Lower leg skin (tissue), 4 donors: ENCODE data around the gene REG4. TPM values are rescaled to one million over a fixed set of nuclear protein-coding genes. Genes with fewer than 3 reads are reported as not detected.
"Not testable (repeated sequence)": the region's sequence is repeated elsewhere in the genome, so short reads cannot be mapped to it uniquely, and the experiment has no call there.

Experiments
- DNase-seq, 2 donors: peaks; one replicate each; pipeline ENCODE4 v3.0.0-alpha.2; 2019; ENCODE audit warnings: low spot score in 2 of 2
- H3K4me3 ChIP-seq: fragments of 200-600 bp; sonication (generic); 2 replicates; pipeline ENCODE4 v1.5.1; 2017; ENCODE audit warnings: mild to moderate bottlenecking, low read depth; ENCODE audit not compliant: poor library complexity, severe bottlenecking
- CTCF ChIP-seq, 3 donors: fragments of 450-650 bp; IDR thresholded peaks; one replicate each; pipeline ENCODE4 v1.5.1; 2016; ENCODE audit warnings: antibody characterized with exemption in 3 of 3, mild to moderate bottlenecking in 3 of 3, moderate library complexity in 2 of 3
- POLR2A ChIP-seq, 2 donors: fragments of 450-650 bp; IDR thresholded peaks; one replicate each; pipeline ENCODE4 v1.6.1; 2016 to 2017; ENCODE audit warnings: antibody characterized with exemption in 2 of 2, mild to moderate bottlenecking in 1 of 2, moderate library complexity in 1 of 2
- WGBS, 2 donors: methylation state at CpG; one replicate each; pipeline ENCODE4 v1.1.5; 2018; 5-methylcytosine and 5-hydroxymethylcytosine counted together
- intact Hi-C: fragments of 100-400 bp; cut with DNase I; formaldehyde crosslinking; loops from one replicate; pipeline ENCODE4 v1.15.0; 2023; ENCODE audit warnings: low total_unique reads
- total RNA-seq, 4 donors: library from RNA; depleted of rRNA; stranded (reverse); fragments of >200 nt; gene quantifications; one replicate each; pipeline ENCODE4 v1.1.0, GENCODE V29; 2016

Gene REG4
- total RNA-seq, 4 donors from 2014 or later = not detected

DNA sequence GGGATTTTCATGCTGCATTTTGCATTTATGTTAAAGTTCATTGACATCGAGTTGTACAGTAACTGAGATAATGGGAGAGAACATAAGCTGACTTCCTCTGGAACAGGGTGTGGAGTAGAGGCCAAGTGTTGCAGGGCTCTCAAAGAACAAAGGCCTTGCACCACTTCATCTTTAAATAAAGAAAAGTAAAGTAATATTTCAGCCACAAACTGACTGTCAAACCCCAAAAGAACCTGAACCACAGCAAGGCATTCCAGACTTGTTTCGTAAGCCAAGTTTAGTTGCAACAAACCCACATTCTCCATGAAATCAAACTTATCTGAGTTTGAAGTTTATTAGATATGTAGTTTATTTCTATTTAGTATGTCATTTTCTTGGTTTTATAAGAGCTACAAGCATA lies 23.5 kb downstream of the REG4 start:
- TF ChIP-seq POLR2A (IDR thresholded peaks at IDR 0.05) (no peak), CTCF (IDR thresholded peaks at IDR 0.05) (no peak)
- WGBS, 2 donors = 51 to 70% methylated on average over 2 of the region's 2 CpGs
- H3K4me3 ChIP-seq = no peak overlapping the region
- intact Hi-C loops = no loop called here
- no peak for DNase-seq

DNA sequence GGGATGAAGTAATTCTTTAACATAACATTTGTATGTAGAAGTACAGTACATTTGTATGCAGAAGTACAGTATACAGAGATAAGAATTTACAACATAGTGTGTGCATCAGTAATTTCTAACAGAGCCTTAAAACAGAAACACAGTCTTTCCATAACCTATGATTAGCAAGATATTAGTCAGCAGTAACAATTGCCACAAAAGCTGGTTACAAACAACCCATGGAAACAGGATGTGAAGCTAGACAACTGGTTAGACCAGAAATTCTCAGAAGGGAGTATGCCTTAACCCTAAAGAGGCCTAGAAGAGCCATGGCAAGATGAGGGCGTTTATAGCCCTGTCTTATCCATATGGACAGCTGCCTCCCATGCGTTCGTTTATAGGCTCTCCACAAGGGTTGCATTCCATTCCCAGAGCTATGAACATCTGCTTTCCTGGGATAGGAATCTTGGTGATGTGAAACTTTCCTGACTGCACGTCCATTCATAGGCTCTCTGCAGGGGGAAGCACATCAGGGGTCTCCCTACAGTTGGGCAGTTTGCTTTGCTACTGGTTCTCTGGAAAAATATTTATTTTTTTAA lies 24.7 kb downstream of the REG4 start:
- intact Hi-C loops, DNase-seq, H3K4me3 ChIP-seq: not testable (repeated sequence)
- WGBS, 2 donors = 51 to 54% methylated on average over 4 of the region's 4 CpGs

- H3K4me3 ChIP-seq, intact Hi-C loops, DNase-seq: not testable (repeated sequence)
- 59 to 79% methylated on average over 7 of the region's 7 CpGs for WGBS, 2 donors
Observed at GRCh38 chr1:119786046-119786445, 25.2 kb downstream of the REG4 start.

- TF ChIP-seq CTCF (IDR thresholded peaks at IDR 0.05) = no peak
- no peak for TF ChIP-seq POLR2A (IDR thresholded peaks at IDR 0.05)
- DNase-seq = peak; percentile 69 to 96
- intact Hi-C loops = no loop called here
- 44 to 62% methylated on average over 3 of the region's 3 CpGs for WGBS, 2 donors
- no peak overlapping the region for H3K4me3 ChIP-seq
Observed at GRCh38 chr1:119784191-119784781, 27.0 kb downstream of the REG4 start.

DNA sequence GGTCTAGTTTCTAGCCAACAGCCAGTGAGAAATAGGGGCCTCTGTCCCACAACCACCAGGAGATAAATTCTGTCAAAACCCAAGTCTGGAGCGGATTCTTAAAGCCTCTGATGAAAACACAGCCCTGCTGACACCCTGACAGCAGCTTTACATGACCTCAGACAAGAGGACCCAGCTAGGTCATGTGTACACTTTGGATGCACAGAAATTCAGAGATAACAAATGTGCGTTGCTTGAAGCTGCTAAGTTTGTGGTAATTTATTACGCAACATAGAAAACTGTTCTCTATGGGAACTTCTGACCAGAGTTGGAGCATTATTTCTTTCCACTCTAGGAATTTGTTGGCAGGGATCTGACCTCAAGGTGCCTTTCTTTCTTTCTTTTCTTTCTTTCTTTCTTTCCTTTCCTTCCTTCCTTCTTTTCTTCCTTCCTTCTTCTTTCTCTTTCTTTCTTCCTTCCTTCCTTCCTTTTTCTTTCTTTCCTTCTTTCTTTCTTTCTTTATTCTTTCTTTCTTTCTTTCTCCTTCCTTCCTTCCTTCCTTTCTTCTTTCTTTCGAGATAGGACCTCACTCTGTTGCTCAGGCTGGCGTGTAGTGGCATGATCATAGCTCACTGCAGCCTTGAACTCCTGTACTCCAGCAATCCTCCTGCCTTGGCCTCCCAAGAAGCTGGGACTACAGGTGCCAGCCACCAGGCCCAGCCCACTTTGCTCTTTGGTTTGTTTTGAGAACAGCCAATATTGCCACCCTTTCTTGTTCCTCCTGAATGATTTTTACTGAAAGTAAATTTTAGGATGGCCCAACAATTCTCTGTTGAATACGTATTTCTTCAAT lies 27.7 kb downstream of the REG4 start:
- intact Hi-C loops = no loop called here
- H3K4me3 ChIP-seq = no peak overlapping the region
- no peak for DNase-seq
- TF ChIP-seq POLR2A (IDR thresholded peaks at IDR 0.05) (no peak), CTCF (IDR thresholded peaks at IDR 0.05) (no peak)
- WGBS, 2 donors = 80% methylated on average over 6 of the region's 6 CpGs

DNA sequence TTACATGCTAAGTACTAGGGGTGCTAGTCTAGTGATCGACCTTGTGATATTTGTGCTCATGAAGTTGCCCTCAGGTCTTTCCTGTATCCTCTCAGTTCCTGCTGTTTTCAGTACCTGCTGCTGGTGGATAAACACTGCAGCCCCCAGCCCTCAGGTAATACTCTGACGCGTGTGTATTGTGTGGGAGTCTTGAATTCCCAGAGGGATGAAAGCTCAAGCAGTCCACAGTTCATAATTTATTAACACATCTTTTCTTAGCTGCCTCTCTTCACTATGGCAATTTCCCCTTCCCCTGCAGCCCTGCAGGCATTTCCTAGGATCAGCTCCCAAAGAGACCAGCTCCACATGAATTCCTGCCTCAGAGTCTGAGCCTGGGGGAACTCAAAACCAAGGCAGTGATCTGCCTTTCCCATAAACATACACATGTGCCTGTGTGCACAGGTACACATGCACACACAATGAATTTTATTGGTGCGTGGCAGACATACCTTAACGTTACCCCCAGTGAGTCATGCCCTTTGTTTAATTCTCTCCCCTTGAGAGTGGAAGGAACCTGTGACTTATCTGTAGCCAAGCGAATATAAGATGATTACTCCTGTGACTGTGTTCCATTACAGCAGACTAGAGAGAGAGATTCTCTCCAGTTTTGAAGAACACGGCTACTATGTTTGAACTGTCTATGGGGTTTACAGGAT lies 28.5 kb downstream of the REG4 start:
- TF ChIP-seq CTCF (IDR thresholded peaks at IDR 0.05) = no peak
- no peak for TF ChIP-seq POLR2A (IDR thresholded peaks at IDR 0.05)
- 68% methylated on average over 7 of the region's 7 CpGs for WGBS, 2 donors
- intact Hi-C loops = no loop called here
- H3K4me3 ChIP-seq = no peak overlapping the region
- no peak for DNase-seq
